B cell (primary cell): ENCODE measurements around the gene EXOC4. TPM values are rescaled to one million over a fixed set of nuclear protein-coding genes. Genes with fewer than 3 reads are reported as not detected.

Experiments
- ATAC-seq: fragments of 200-7000 bp; cut with Tn5 transposase; one replicate; pipeline ENCODE4 v1.10.0; 2021; ENCODE audit warnings: low read depth, mild to moderate bottlenecking, moderate number of reproducible peaks, moderate library complexity
- CTCF ChIA-PET: fragments of 350-600 bp; sonication (Branson Sonifier 250); formaldehyde crosslinking; loops from one replicate; lab custom pipeline; 2021; ENCODE audit warnings: antibody characterized with exemption, inconsistent platforms; lab: Charles Lee
- POLR2A ChIA-PET: fragments of 350-600 bp; sonication (Branson Sonifier 250); formaldehyde crosslinking; loops from one replicate; lab custom pipeline; 2021; ENCODE audit warnings: antibody characterized with exemption; lab: Charles Lee
- DNase-seq: peaks from one replicate; pipeline ENCODE4 v3.0.0; 2013
- H2AFZ ChIP-seq: 2 replicates; pipeline ENCODE4 v1.6.1; 2012; ENCODE audit warnings: mild to moderate bottlenecking, low read depth, low read length; ENCODE audit not compliant: insufficient read depth, poor library complexity, severe bottlenecking
- H3K27ac ChIP-seq, 2 donors: 1 replicate in 1 of 2; 2 replicates in 1 of 2; pipeline ENCODE4 v1.5.1; 2012 to 2013; ENCODE audit warnings: low read length in 2 of 2, mild to moderate bottlenecking in 2 of 2, moderate library complexity in 1 of 2
- H3K27me3 ChIP-seq, 4 experiments: fragments of 200-600 bp in 1 of 4; sonication (generic) in 1 of 4; replicated peaks in 1 of 4; 1 replicate in 2 of 4; 2 replicates in 2 of 4; pipeline versions ENCODE4 v1.6.1 to v1.7.0; 2013 to 2016; ENCODE audit warnings: low read length in 3 of 4, mild to moderate bottlenecking in 2 of 4, mixed read lengths in 1 of 4, moderate library complexity in 1 of 4; ENCODE audit not compliant: insufficient read depth in 4 of 4, control insufficient read depth in 3 of 4; ENCODE audit errors: control extremely low read depth in 1 of 4
- H3K36me3 ChIP-seq, 2 experiments: replicated peaks in 1 of 2; 1 replicate in 1 of 2; 2 replicates in 1 of 2; pipeline versions ENCODE4 v1.6.1 to v1.7.1; 2013; ENCODE audit warnings: low read length in 1 of 2; ENCODE audit not compliant: insufficient read depth in 2 of 2, control insufficient read depth in 1 of 2; ENCODE audit errors: control extremely low read depth in 1 of 2, extremely low read depth in 1 of 2
- H3K4me1 ChIP-seq, 2 donors: fragments of 200-600 bp in 1 of 2; sonication (generic) in 1 of 2; 1 replicate in 1 of 2; 2 replicates in 1 of 2; pipeline versions ENCODE4 v1.5.1 to v1.6.1; 2013 to 2017; ENCODE audit warnings: low read length in 2 of 2; ENCODE audit not compliant: control insufficient read depth in 2 of 2, insufficient read depth in 2 of 2
- H3K4me2 ChIP-seq: replicated peaks from 2 replicates; pipeline ENCODE3; 2012; ENCODE audit warnings: mild to moderate bottlenecking, low read depth, low read length; ENCODE audit not compliant: poor library complexity, severe bottlenecking
- H3K4me3 ChIP-seq, 5 experiments: fragments of 200-600 bp in 1 of 5; sonication (generic) in 1 of 5; 1 replicate in 3 of 5; 2 replicates in 2 of 5; pipeline versions ENCODE4 v1.5.1 to v1.7.0; 2011 to 2016; ENCODE audit warnings: low read length in 4 of 5, mild to moderate bottlenecking in 4 of 5, low read depth in 2 of 5, control low read depth in 1 of 5, moderate library complexity in 1 of 5; ENCODE audit not compliant: insufficient read depth in 1 of 5; ENCODE audit errors: control extremely low read depth in 1 of 5, extremely low read depth in 1 of 5
- H3K79me2 ChIP-seq: fragments of 200-600 bp; sonication (generic); one replicate; pipeline ENCODE4 v1.6.0; 2016; ENCODE audit warnings: low read length; ENCODE audit not compliant: control insufficient read depth, insufficient read depth
- H3K9ac ChIP-seq: fragments of 200-600 bp; sonication (generic); 2 replicates; pipeline ENCODE4 v1.6.1; 2017; ENCODE audit warnings: mild to moderate bottlenecking, low read length, moderate library complexity
- H3K9me3 ChIP-seq, 3 donors: one replicate each; pipeline versions ENCODE4 v1.6.1 to v1.7.1; 2013; ENCODE audit warnings: low read length in 2 of 3; ENCODE audit not compliant: control insufficient read depth in 2 of 3, insufficient read depth in 1 of 3; ENCODE audit errors: control extremely low read depth in 1 of 3
- H4K20me1 ChIP-seq: 2 replicates; pipeline ENCODE4 v1.6.0; 2012; ENCODE audit warnings: mild to moderate bottlenecking, low read length; ENCODE audit not compliant: insufficient read depth, control insufficient read depth, poor library complexity, severe bottlenecking
- H3K27ac Mint-ChIP-seq: one replicate; pipeline ENCODE4 v1.8.0; 2021; ENCODE audit warnings: mixed read lengths
- H3K27me3 Mint-ChIP-seq: one replicate; pipeline ENCODE4 v1.8.0; 2021; ENCODE audit warnings: mixed read lengths
- H3K4me1 Mint-ChIP-seq: one replicate; pipeline ENCODE4 v1.8.0; 2021; ENCODE audit warnings: mixed read lengths
- H3K4me3 Mint-ChIP-seq: one replicate; pipeline ENCODE4 v1.8.0; 2021; ENCODE audit warnings: mixed read lengths
- H3K9me3 Mint-ChIP-seq: one replicate; pipeline ENCODE4 v1.8.0; 2022; ENCODE audit warnings: mixed read lengths; ENCODE audit not compliant: insufficient read depth
- EZH2 ChIP-seq: IDR thresholded peaks from 2 replicates; pipeline ENCODE4 v1.6.1; 2012; ENCODE audit warnings: borderline replicate concordance, low read depth, mild to moderate bottlenecking, moderate library complexity, low read length; ENCODE audit not compliant: insufficient read depth, poor library complexity, severe bottlenecking
- WGBS: methylation state at CpG from one replicate; pipeline ENCODE4 v1.1.5; 2013; ENCODE audit warnings: missing lambda C conversion rate; ENCODE audit not compliant: insufficient coverage; 5-methylcytosine and 5-hydroxymethylcytosine counted together
- intact Hi-C: fragments of 100-400 bp; cut with micrococcal nuclease; formaldehyde crosslinking; loops from one replicate; pipeline ENCODE4 v1.10.0; 2022
- polyA plus RNA-seq: library from polyadenylated mRNA; depleted of rRNA; stranded (reverse); fragments of >200 nt; gene quantifications from 2 replicates; pipeline ENCODE4 v1.2.3, GENCODE V29; 2012
- total RNA-seq, 2 donors: library from RNA; stranded (reverse); fragments of 120-200 nt in 1 of 2; gene quantifications; 1 replicate in 1 of 2; 2 replicates in 1 of 2; pipeline versions ENCODE4 v1.2.3 to v1.2.4, GENCODE V29; 2013 to 2022
- TF ChIP-seq, protein P1 (sequence below): fragments of 200-600 bp; IDR thresholded peaks from one replicate; pipeline ENCODE4 v1.8.0; 2022; ENCODE audit warnings: antibody characterized with exemption, mild to moderate bottlenecking

EXOC4 gene
- total and polyA plus RNA-seq, 2 donors (not counting 1 experiment from before 2014, with no cell fraction given), result 16.7 to 135 TPM

DNA sequence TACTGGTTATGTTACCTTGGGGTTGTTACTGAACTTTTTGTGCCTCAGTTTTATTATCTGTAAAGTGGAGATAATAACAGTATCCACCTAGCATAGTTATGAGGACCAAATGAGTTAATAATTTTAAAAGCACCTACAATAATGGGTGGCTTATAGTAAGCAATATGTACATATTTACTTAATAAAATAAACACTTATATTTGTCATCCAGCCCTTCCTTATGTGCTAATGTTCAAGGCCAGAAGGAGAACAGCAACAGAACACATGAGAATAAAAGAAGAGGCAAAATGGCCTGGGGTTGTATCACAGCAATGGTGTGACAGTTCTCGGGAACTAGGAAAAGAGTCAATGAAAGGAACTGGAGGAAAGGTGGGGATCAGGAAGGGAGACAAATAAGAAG, 618.9 kb downstream of the EXOC4 start:
- Histone ChIP-seq H3K4me3 (no peak overlapping the region), H3K9ac (no peak overlapping the region), H2AFZ (no peak overlapping the region), H3K79me2 (no peaks in the 10 kb centered on the region), H3K27me3 (no peaks in the 10 kb centered on the region), H3K27ac (no peak overlapping the region), H3K9me3 (no peaks in the 10 kb centered on the region), H3K36me3 (no peaks in the 10 kb centered on the region), H4K20me1 (no peaks in the 10 kb centered on the region), H3K4me2 (no peak overlapping the region), H3K4me1 (no peaks in the 10 kb centered on the region)
- ChIA-PET POLR2A (no interaction called here), CTCF (no interaction called here)
- TF ChIP-seq EZH2, result no peak
- TF ChIP-seq, protein P1, sequence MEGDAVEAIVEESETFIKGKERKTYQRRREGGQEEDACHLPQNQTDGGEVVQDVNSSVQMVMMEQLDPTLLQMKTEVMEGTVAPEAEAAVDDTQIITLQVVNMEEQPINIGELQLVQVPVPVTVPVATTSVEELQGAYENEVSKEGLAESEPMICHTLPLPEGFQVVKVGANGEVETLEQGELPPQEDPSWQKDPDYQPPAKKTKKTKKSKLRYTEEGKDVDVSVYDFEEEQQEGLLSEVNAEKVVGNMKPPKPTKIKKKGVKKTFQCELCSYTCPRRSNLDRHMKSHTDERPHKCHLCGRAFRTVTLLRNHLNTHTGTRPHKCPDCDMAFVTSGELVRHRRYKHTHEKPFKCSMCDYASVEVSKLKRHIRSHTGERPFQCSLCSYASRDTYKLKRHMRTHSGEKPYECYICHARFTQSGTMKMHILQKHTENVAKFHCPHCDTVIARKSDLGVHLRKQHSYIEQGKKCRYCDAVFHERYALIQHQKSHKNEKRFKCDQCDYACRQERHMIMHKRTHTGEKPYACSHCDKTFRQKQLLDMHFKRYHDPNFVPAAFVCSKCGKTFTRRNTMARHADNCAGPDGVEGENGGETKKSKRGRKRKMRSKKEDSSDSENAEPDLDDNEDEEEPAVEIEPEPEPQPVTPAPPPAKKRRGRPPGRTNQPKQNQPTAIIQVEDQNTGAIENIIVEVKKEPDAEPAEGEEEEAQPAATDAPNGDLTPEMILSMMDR, result no peak
- no peaks in the 10 kb centered on the region for H3K27me3 Mint-ChIP-seq
- DNase-seq, result no peak
- H3K9me3 Mint-ChIP-seq, result no peaks in the 10 kb centered on the region
- intact Hi-C loops, result no loop called here
- H3K4me1 Mint-ChIP-seq, result no peaks in the 10 kb centered on the region
- no peak for ATAC-seq
- H3K4me3 Mint-ChIP-seq, result no peak overlapping the region
- WGBS, result no CpG with 5 or more reads among the region's 1 CpG
- H3K27ac Mint-ChIP-seq, result no peak overlapping the region

DNA sequence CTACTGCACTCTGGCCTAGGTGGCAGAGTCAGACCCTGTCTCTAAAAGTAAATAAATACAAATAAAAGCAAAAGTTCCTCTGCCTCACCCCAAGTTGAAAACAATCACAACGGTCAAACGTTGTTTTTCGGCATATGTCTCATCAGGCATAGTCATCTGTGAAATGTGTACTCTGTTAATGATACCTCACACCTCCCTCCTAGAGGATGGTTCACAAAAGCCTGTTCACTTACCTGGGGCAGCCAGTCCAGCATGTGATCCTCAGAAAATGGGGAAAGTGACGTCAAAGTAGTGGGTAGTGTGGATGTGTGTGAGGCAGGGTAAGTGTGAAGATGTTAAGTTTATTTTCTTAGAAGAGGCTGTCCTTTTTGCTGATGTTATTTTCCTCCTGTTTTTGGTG, 620.3 kb downstream of the EXOC4 start:
- Histone ChIP-seq H3K4me1 (peaks cover 0 to 4% of the 10 kb centered on the region in 2 donors), H4K20me1 (no peaks in the 10 kb centered on the region), H3K27me3 (no peaks in the 10 kb centered on the region), H3K9me3 (no peaks in the 10 kb centered on the region), H3K79me2 (no peaks in the 10 kb centered on the region), H3K4me2 (no peak overlapping the region), H3K27ac (no peak overlapping the region), H3K36me3 (no peaks in the 10 kb centered on the region), H3K9ac (no peak overlapping the region), H2AFZ (no peak overlapping the region), H3K4me3 (no peak overlapping the region)
- ChIA-PET CTCF (no interaction called here), POLR2A (no interaction called here)
- no peaks in the 10 kb centered on the region for H3K9me3 Mint-ChIP-seq
- H3K27me3 Mint-ChIP-seq, result no peaks in the 10 kb centered on the region
- no peak overlapping the region for H3K4me3 Mint-ChIP-seq
- DNase-seq (no peak), ATAC-seq (no peak)
- TF ChIP-seq, protein P1, result no peak
- no peak for TF ChIP-seq EZH2
- H3K27ac Mint-ChIP-seq, result no peak overlapping the region
- intact Hi-C loops, result no loop called here
- WGBS, result 100% methylated on average over 1 of the region's 4 CpGs
- H3K4me1 Mint-ChIP-seq, result peaks cover 9% of the 10 kb centered on the region
